NCI-H2081 treated with DMSO at 0.1 percent for 48 hours (cell line): Measurements from ENCODE around the gene FLOT1.
"Not testable (repeated sequence)": the region's sequence is repeated elsewhere in the genome, so short reads cannot be mapped to it uniquely, and the experiment has no call there.

Experiments used
- DNase-seq: peaks from one replicate; lab custom pipeline; 2025; lab: John Stamatoyannopoulos, UW

Gene FLOT1

DNA sequence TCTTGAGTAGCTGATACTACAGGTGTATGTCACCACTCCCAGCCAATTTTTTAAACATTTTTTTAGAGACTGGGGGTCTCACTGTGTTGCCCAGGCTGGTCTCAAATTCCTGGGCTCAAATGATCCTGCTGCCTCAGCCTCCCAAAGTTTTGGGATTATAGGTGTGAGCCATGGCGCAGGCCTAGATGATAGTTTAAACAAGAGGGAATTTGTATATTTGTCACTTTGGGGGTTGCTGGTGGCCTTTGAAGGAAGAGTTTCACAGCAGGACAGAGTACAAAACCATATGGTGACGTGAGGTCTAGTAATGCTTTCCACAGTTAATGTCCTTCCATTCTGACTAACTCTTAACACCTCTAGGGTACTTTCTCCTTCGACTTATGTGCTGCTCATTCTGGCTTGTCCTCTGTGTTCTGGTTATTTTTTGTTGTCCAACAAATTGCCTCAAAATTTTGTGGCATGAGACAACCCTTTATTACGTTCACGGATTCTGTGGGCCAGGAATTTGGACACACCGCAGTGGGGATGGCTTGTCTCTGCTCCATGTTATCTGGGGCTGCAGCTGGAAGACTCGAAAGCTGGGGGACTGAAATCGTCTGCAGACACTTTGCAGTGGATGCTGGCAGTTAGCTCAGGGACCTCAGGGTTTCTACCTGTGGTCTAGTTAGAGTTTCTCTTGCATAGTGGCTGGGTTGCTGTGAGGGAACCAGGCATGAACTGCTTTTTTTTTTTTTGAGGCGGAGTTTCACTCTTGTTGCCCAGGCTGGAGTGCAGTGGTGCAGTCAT, 24.9 kb upstream of the FLOT1 start:
- DNase-seq: no peak

DNA sequence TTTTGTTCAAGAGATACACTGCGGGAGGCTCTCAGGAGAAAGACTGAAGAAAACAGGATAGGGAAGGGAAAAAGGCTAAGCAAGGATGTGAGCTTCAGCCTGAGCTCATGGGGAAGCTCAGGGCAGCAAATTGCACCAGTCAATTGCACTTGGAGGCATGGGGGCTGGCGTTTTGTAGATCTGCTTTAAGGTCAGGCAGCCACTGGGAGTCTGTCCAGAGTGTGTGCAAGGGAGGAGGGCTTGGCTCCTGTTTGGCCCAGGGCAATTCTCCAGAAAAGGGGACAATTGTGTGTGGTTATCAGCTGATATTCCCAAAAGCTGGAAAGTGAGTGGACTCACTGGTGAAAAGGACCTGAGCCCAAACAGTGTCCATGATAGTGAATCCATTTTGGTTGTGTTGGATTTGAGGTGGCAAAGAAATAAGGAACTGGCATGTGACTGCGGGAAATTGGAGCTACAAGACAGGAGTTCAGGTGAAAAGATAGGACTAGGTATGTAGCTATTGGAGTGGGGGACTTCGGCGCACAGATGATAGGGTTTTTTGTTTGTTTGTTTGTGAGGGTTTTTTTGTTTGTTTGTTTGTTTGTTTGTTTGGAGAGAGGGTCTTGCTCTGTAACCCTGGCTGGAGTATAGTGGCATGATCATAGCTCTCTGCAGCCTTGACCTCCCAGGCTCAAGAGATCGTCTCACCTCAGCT, 24.1 kb upstream of the FLOT1 start:
- no peak for DNase-seq

DNA sequence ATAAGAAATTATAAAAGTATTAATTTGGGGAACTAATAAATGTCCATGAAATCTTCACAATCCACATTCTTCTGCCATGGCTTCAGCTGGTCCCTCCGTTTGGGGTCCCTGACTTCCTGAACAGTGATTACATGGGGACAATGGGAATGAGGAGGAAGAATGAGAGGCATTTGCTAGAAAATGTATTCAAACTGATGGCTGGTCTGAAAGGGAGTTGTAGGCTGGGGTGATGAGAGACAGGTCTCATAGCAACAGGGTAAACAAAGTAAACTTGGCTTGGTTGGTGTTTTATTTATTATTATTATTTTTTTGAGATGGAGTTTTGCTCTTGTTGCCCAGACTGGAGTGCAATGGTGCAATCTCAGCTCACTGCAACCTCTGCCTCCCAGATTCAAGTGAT, 23.0 kb upstream of the FLOT1 start:
- DNase-seq: not testable (repeated sequence)

DNA sequence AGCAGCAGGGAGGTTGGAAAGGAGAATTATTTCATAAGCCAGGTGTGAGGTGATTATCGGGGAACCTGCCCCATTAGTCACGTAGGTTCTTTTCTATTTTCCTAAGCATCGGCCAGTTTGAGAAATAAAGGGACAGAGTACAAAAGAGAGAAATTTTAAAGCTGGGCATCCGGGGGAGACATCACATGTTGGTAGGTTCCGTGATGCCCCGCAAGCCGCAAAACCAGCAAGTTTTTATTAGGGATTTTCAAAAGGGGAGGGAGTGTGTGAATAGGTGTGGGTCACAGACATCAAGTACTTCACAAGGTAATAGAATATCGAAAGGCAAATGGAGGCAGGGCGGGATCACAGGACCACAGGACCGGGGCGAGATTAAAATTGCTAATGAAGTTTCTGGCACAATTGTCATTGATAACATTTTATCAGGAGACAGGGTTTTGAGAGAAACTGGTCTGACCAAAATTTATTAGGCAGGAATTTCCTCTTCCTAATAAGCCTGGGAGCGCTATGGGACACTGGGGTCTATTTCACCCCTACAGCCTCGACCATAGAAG, 22.1 kb upstream of the FLOT1 start:
- not testable (repeated sequence) for DNase-seq

DNA sequence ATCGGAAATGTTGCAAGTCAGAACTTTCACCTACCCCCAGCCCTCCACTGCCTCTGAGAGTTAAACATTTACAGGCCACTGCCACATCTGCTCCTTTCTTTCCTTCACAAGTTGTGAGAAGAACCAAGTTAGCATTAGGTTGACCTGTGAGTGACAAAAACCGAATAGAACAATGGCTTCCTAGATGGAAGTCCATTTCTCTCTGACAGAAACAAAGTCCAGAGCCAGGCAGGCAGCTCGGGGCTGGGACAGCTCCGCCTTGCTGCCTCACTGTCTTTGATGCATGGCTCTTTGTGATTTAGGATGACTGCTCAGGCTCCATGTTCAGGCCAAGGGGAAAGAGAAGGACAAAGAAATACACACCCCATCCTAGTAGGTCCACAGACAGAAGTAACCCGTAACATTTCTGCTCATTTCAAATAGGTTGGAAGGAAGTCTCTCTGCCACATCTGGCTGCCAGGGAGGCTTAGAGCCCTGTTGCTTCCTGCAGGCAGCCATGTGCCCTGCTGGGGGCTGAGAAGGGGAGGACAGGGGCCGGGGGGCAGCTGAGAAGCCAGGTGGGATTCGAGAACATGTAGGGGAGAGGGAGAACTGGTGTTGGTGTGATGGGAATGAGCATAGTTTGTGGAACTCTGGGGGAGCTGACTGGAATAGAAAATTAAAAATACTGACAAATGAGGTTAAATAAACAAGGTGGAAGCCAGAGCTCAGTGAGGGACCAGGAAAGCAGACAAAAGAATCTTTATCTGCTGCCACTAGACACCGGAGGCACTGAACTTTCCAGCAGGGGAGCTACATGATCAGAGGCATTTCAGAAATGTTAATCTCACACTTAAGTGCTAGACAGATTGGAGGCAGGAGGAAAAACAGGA, 21.4 kb upstream of the FLOT1 start:
- peak; percentile 38 for DNase-seq

DNA sequence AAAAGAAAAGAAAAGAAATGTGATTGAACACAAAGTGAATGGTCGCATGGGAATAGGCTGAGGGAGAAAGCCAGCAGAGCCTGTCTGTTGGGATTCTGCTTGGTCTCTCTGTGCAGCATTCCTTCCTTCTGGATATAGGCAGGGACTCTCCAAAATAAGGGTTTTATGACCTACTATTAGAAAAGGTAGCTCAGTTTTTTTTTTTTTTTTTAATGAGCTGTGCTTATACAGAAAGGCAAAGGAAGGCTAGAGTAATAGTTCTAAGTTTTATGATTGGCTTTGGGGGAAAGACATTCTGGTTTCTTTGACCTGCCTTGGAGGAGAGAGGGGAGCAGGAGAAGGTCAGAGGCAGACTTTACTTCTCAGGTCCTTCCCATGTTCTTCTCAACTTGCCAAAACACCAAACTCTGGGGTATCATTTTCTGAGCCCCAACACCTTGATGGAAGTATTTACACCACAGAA, 20.7 kb upstream of the FLOT1 start:
- DNase-seq: no peak

DNA sequence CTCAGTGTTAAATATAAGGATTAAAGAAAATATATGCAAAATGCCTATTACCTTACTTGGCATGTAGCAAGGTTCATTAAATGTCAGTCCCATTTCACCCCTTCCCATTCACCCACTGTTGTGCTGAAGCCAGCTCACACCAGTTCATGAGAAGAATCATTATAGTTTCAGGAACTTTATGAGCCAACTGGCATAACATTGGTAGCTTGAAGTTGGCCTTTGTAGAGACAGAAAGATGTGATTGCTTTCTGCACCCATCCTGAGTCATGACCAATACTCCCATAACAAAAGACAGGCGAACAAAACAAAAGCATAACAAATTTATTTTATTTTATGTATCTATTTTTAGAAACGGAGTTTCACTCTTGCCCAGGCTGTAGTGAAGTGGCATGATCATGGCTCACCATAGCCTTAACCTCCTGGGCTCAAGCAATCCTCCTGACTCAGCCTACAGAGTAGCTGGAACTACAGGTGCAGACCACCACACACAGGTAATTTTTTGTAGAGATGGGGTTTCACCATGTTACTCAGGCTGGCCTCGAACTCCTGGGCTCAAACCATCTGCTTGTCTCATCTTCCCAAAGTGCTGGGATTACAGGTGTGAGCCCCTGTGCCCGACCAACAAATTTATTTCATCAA, 19.4 kb upstream of the FLOT1 start:
- no peak for DNase-seq

DNA sequence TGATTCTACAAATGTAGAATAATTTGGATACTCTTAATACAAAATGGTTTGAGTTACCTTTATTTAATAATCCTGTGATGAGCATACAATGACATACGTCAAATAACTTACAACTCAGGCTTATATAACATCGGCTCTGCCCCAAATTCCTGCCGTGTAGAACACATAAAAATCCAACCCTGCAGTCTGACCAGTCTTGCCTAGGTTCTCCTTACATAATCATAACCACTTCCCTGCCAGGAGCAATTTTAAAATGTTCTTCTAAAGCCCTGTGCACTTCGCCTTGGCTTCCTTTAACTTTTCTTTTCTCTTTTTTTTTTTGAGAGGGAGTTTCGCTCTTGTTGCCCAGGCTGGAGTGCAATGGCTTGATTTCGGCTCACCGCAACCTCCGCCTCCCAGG, 18.1 kb upstream of the FLOT1 start:
- DNase-seq: no peak

DNA sequence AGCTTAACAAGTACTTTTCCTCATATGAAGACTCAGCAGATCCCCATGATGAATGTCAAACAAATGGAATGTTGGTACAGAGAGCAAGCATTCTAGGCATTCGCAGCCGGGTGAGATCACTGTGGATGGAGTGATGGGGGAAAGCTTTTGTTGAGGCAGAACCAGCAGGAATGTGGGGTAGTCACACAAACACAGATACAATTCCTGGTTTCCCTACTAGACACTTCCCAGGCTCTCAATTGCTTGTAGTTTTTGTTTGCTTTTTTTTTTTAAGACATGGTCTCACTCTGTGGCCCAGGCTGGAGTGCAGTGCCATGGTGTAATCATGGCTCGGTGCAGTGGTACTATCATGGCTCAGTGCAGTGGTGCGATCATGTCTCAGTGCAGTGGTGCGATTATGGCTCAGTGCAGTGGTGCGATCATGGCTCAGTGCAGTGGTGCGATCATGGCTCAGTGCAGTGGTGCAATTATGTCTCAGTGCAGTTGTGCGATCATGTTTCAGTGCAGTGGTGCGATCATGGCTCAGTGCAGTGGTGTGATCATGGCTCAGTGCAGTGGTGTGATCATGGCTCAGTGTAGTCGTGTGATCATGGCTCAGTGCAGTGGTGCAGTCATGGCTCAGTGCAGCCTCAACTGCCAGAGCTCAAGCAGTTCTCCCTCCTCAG, 17.2 kb upstream of the FLOT1 start:
- no peak for DNase-seq

DNA sequence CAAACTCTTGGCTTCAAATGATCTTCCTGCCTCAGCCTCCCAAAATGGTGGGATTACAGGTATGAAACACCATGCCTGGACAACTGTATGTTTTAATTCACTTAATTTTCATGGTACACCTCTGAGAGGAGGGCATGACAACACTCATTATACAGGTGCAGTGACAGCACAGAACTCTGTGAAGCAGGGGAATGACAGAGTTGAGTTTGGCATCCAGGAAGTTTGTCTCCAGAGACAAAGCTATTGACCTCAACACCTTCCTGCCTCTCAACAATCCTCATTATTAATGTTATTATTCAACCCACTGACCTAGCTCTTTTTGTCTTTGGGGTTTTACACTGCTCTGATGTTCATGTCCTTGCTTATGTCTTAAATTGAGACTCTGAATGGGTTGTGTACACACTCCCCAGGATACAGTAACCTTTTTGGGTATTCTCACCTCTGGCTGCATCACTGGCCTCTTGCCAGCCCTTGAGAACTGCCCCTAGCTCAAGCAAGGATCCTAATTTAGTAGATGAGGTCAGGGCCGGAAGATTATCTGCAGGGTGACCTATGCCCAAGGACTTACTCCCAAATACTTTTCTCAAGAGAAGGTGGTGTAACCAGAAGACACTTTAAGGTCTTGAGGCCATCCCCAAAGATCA, 14.9 kb upstream of the FLOT1 start:
- no peak for DNase-seq

DNA sequence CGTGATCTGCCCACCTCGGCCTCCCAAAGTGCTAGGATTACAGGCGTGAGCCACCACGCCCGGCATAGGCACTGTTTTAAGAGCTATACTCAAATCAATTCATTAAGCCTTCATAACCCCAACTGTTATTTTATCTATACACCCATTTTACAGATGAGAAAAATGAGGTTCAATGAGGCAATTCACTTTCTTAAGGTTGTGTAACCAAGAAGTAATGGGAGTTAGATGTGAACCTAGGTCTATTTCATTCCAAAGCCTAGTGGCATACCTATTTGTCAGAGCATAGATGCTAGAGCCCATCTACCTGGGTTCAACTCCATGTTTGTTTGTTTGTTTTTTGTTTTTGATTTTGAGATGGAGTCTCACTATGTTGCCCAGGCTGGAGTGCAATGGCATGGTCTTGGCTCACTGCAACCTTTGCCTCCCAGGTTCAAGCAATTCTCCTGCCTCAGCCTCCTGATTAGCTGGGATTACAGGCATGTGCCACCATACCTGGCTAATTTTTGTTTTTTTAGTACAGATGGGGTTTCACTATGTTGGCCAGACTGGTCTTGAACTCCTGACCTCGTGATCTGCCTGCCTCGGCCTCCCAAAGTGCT, 14.0 kb upstream of the FLOT1 start:
- DNase-seq: not testable (repeated sequence)

DNA sequence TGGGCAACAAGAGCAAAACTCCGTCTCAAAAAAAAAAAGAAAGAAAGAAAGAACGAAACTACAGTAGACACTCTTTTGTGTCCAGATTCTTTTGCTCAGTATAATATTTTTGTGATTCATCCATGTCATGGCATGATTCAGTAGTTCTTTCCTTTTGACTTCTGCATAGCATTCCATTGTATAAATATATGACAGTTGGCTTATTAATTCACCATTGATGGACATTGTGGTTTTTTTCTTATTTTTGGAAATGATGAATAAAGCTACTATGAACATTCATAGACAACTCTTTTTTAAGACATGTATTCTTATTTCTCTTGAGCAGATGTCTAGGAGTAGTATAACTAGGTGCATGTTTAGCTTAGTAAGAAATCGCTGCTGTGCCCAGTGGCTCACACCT, 12.1 kb upstream of the FLOT1 start:
- no peak for DNase-seq

DNA sequence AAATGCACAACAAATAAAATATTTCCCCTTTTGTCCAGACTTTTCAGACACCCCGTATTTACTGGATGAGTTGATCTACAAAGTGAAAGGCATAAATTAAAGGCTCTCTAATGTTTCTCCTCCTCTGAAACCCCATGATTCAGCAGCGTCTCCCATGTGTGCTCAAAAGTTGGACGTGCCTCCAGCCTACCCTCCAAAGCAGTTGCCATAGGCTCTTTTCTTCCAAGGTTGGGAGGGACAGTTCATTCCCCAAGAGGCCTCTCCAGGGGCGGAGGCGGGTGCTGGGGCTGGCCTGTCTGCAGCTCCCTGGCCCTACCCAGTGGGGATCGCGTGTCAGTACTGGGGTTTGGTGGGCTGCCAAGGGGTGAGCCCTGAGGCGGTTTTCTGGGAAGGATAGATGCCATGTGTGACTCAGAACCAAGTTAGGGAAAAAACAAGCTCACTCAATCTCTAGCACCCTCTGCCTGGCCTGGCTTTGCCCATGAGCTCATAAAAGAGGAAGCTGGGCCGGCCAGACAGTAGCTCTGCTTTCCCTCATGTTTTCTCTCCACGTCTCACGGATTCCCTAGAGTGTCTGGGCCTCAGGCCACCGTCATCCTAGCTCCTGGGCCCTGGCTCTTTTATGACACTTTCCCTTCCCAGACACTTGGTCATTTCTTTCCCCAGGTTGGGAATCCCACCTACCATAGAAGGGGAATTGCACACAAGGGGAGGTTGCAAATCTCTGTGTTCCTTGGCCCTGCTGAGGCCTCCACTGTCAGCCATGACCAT, 9.9 kb upstream of the FLOT1 start:
- DNase-seq: no peak

DNA sequence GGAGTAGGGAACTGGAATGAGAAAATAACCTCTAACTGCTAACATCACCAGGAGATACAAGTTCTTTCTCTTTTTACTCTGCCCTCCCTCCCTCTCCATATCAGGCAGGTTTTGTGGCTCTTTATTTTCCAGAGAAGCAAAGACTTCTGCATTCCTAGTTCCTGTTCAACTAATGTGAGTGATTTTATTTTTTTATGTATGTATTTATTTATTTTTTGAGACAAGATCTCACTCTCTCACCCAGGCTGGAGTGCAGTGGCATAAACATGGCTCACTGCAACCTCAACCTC, 7.8 kb upstream of the FLOT1 start:
- DNase-seq: no peak

DNA sequence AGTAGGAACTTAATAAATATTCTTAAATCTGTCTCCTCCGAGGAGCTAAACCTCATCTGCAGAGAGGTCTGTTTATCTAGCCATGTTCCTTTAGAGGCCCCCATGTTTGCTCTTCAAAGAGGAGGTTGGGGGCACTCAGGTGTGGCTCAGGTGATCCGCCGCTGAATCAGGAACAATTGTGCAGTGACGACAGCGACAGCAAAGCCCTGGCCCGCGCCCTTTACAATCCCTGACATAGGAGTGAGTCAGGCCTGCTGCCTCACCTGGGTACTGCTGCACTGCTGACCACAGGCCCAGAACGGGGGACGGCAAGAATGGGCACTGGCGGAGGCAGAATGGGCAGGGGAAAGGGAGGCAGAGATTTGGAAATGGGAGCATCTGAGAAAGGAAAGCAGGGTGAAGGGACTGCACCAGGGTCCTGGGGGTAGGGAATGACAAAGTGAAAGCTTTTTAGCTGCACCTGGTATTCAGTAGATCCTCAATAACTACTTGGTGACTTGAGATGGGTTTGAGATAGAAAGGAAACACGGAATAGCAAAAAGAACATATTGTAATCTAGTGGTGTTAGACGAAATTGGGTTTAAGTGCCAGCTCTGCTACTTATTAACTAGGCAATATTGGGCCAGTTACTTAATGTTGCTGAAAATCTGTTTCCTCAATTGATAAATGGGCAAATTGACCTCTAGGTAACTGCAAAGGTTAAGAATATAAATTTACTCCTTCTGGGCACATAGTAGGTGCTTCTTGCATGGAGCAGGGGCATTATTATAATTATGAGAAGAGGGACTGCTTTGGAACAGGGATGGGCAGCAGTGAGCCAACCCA, 7.3 kb upstream of the FLOT1 start:
- no peak for DNase-seq

DNA sequence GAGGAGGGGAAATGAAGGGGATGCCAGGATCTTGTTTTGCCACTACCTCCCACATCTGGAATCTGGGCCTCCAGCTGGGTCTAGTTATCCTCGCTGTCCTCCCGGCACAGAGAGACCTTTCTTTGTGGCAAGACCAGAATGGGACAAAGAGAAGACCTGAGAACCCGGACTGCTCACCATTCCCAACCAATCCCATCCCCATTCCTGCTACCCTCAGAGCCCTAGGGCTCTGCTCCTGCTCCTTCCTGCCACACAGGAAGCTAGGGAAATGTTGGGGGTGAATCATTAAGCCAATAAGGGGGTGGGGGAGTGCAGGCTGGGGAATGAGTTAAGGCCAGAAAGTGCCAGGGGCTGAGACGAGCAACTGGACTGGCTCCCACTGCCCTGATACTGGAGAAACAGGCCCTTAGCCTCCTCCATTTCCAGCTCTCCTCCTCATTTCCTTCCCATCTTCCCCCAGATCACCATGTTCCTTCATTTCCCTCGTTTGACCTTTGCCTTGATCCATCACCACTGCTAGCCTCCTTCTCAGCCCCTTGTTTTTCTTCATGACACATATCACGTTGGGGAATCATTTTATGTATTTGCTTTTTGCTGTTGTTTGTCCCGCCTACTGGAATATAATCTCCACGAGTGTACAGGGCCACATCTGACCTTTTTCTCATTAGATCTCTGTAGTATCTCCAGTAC, 6.5 kb upstream of the FLOT1 start:
- DNase-seq: no peak

DNA sequence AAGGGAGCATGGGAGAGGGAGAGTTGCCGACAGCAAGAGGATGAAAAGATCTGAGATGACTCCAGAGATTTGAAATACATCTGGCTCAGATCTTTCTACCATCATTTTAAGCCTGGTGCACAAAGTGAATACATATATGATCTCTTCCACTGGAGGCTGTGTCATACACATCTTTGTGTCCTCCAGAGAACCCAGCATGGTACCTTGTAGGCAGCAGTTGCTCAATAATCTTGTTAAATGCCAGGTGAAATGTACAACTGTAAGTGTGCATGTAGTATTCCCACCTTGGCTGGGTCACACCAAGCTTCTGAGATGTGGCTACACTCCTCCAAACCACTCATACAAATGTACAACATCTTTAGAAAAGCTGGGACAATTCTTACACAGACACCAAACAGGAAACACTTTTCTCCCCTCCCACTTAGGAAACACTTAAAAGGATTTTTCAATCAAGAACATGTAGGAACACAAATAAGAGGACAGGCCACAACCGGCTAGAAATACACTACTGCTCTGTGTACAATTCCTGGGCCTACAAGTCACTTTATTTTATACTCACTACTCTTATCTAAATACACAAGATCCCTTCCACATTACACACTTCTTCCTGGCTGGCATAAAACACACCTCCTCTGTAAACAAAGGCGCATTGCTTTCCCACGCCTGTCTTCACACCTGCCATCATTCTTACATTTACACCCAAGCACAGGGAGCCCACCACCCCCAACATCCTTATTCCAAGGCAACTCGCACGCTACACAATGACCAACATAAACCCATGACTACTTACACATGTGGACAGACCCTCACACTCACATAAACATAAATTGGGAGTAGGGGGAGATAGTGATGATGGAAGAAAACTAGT, 5.6 kb upstream of the FLOT1 start:
- no peak for DNase-seq
